ENCODE results near the gene WNT7A.

DNA sequence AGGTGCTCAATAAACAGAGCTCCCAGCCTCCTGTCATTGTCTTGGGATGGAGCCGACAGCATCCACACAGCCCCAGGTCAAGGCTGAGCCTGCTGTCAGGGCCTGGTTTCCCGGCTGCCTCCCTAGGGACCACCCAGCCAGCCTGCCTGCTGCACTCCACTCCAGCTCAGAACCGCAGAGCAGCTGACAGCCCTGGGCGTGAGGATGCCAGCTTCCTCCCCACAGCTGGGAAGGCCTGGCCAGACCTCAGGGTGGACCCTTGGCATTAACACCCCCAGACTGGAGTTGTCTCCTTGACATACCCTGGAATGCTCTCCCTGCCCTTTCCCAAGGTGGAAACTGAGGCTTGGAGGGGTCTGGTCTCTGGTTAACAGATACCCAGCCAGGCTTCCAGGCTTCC, 112.0 kb downstream of the WNT7A start:
- TF ChIP-seq CTCF (IDR thresholded peaks at IDR 0.05): no peak
- no peak for TF ChIP-seq POLR2A (IDR thresholded peaks at IDR 0.05)
